IPS DF 6.9 (cell line): ENCODE data around the gene WFDC8.
"Not testable (repeated sequence)": the region's sequence is repeated elsewhere in the genome, so short reads cannot be mapped to it uniquely, and the experiment has no call there.

Experiments used
- DNase-seq: peaks from one replicate; pipeline ENCODE4 v3.0.0-alpha.2; 2013; ENCODE audit warnings: low read depth, low spot score
- H3K27ac ChIP-seq: one replicate; pipeline ENCODE4 v1.5.1; 2013; ENCODE audit warnings: low read length, control low read depth
- H3K27me3 ChIP-seq: 2 replicates; pipeline ENCODE4 v1.6.1; 2013; ENCODE audit warnings: mild to moderate bottlenecking, low read length; ENCODE audit not compliant: control insufficient read depth, insufficient read depth
- H3K36me3 ChIP-seq: 2 replicates; pipeline ENCODE4 v1.6.1; 2013; ENCODE audit warnings: low read length; ENCODE audit not compliant: control insufficient read depth, insufficient read depth
- H3K4me1 ChIP-seq: 2 replicates; pipeline ENCODE4 v1.6.1; 2013; ENCODE audit warnings: low read length; ENCODE audit not compliant: control insufficient read depth, insufficient read depth
- H3K4me3 ChIP-seq: 2 replicates; pipeline ENCODE4 v1.5.1; 2013; ENCODE audit warnings: mild to moderate bottlenecking, low read length
- H3K9me3 ChIP-seq: 2 replicates; pipeline ENCODE4 v1.6.1; 2013; ENCODE audit warnings: low read length, inconsistent platforms; ENCODE audit not compliant: control insufficient read depth, insufficient read depth
- WGBS: extraction: QIAGEN DNeasy Blood & Tissue Kit; methylation state at CpG from one replicate; pipeline ENCODE4 v1.1.7; 2013; ENCODE audit warnings: mixed read lengths, missing lambda C conversion rate; ENCODE audit not compliant: insufficient read length, insufficient coverage; 5-methylcytosine and 5-hydroxymethylcytosine counted together

The WFDC8 gene

DNA sequence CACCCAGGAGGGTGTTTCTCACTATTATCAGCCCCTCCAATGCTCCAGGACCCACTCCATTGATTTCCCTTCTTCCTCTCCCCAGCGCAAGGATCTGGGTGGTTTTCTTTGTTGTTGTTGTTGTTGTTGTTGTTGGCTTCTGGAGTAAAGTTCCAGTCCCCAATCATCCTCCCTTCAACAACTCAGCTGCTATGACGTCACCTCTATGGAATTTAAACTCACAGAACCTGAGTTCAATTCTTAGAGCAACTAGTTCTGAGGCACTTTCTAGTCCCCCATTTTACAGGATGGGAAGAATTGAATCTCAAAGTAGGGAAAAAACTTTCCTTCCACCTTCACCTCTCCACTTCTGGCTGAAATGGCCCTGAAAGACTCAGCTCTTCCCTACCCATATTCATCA is 9.7 kb upstream of the WFDC8 start:
- H3K4me1 ChIP-seq = no peaks in the 10 kb centered on the region
- WGBS = no CpG with 5 or more reads among the region's 2 CpGs
- H3K9me3 ChIP-seq = no peaks in the 10 kb centered on the region
- no peaks in the 10 kb centered on the region for H3K36me3 ChIP-seq
- no peak for DNase-seq
- no peaks in the 10 kb centered on the region for H3K27me3 ChIP-seq
- no peak overlapping the region for H3K27ac ChIP-seq
- no peak overlapping the region for H3K4me3 ChIP-seq

DNA sequence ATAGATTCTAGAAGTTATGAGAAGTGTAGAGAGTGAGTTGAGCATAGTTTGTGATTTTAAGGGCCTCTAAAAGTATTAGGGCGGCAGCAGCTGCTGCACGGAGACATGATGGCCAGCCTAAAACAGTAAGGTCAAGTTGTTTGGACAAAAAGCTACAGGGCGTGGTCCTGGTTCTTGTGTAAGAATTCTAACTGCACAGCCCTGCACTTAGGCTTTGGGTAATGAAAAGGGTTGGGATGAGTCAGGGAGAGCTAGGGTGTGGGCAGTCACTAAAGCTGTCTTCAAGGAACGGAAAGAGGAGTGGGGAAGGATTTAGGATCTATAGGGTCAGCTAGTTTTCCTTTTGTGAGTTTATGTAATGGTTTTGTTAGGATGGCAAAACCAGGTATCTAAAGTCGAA is 6.9 kb upstream of the WFDC8 start:
- H3K4me1 ChIP-seq, H3K27me3 ChIP-seq, H3K9me3 ChIP-seq, H3K36me3 ChIP-seq, H3K4me3 ChIP-seq, H3K27ac ChIP-seq, DNase-seq: not testable (repeated sequence)
- no CpG with 5 or more reads among the region's 5 CpGs for WGBS

GRCh38 chr20:45584294-45584693 is 5.2 kb upstream of the WFDC8 start:
- H3K4me3 ChIP-seq, H3K9me3 ChIP-seq, H3K36me3 ChIP-seq, H3K4me1 ChIP-seq, DNase-seq, H3K27me3 ChIP-seq, H3K27ac ChIP-seq: not testable (repeated sequence)
- no CpG with 5 or more reads among the region's 5 CpGs for WGBS

DNA sequence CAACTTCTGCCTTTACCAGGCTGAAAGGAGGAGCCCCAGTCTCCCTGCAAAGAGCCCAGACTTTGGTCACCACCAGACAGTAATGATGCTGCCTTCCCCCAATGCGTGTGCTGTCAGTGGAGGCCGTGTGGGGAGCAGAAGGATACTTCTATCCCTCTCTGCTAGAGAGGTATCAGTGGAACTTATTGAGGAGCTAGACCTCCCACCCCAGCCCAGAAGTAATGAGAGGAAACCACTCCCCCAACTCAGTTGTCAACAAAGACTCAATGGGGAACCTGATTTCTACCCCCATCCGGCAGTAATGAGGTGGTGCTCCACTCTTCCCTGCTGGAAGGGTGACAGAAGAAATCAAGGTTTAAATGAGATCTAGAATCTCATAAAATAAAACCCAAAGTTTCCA is 4.4 kb upstream of the WFDC8 start:
- Histone ChIP-seq H3K36me3 (no peaks in the 10 kb centered on the region), H3K4me3 (no peak overlapping the region), H3K27ac (no peak overlapping the region), H3K27me3 (no peaks in the 10 kb centered on the region), H3K4me1 (0 out of 2 replicates have a peak, but pooled peaks cover 3% of the 10 kb centered on the region), H3K9me3 (no peaks in the 10 kb centered on the region)
- WGBS = no CpG with 5 or more reads among the region's 3 CpGs
- no peak for DNase-seq

DNA sequence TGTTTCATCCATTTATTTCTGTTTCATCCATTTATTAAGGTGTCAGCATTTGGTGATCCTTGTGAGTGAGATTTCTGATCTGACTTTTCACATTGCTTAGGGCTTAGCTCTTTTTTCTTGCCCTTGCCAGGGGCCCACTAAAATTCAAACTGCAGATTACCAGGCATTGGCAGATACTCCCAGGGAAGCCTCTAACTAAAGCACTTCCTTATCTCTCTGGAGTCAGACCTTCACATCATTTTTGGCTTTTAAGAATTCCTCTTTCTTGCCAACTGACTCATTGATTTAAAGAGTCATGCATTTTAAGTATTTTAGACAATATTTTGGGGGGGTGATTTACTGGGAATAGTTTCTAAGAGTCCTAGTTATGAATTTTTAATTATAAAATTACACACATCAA is 2.6 kb upstream of the WFDC8 start:
- H3K36me3 ChIP-seq = no peaks in the 10 kb centered on the region
- no peak for DNase-seq
- H3K9me3 ChIP-seq = no peaks in the 10 kb centered on the region
- no peak overlapping the region for H3K27ac ChIP-seq
- H3K4me3 ChIP-seq = no peak overlapping the region
- 0 out of 2 replicates have a peak, but pooled peaks cover 5% of the 10 kb centered on the region for H3K4me1 ChIP-seq
- H3K27me3 ChIP-seq = no peaks in the 10 kb centered on the region

- WGBS = no CpG with 5 or more reads among the region's 1 CpG
- H3K27ac ChIP-seq = no peak overlapping the region
- no peaks in the 10 kb centered on the region for H3K27me3 ChIP-seq
- no peaks in the 10 kb centered on the region for H3K9me3 ChIP-seq
- peak; percentile 35 for DNase-seq
- no peaks in the 10 kb centered on the region for H3K36me3 ChIP-seq
- H3K4me1 ChIP-seq = peaks cover 4% of the 10 kb centered on the region; the same call in 1 of the 2 replicates
- no peak overlapping the region for H3K4me3 ChIP-seq
Measured at GRCh38 chr20:45578231-45578630, 853 bp downstream of the WFDC8 start.

DNA sequence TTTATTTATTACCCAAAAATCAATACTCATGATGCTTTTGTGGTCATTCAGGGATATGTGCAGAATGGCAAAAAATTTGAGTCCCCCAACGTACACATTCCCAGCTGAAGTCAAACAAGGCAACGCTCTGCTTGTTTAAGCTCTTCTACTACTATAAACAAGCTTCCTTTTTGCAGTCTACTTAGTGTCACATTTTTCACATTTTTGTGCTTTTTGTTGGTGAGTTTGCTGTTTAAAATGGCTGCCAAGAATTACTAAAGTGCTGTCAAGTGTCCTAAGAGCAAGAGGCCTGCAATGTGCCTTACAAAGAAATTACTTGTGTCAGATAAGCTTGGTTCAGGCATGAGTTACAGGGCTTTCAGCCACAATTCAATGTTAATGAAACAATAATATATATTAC is 2.1 kb downstream of the WFDC8 start:
- WGBS = no CpG with 5 or more reads among the region's 2 CpGs
- Histone ChIP-seq H3K27ac (no peak overlapping the region), H3K4me1 (peaks cover 3% of the 10 kb centered on the region; the same call in 1 of the 2 replicates), H3K4me3 (no peak overlapping the region), H3K27me3 (no peaks in the 10 kb centered on the region), H3K9me3 (no peaks in the 10 kb centered on the region), H3K36me3 (no peaks in the 10 kb centered on the region)
- no peak for DNase-seq

GRCh38 chr20:45575931-45576330 is 3.2 kb downstream of the WFDC8 start:
- WGBS = no CpG with 5 or more reads among the region's 3 CpGs
- peaks cover 3% of the 10 kb centered on the region; the same call in 1 of the 2 replicates for H3K4me1 ChIP-seq
- no peak overlapping the region for H3K27ac ChIP-seq
- no peak for DNase-seq
- H3K36me3 ChIP-seq = no peaks in the 10 kb centered on the region
- H3K4me3 ChIP-seq = no peak overlapping the region
- H3K27me3 ChIP-seq = no peaks in the 10 kb centered on the region
- no peaks in the 10 kb centered on the region for H3K9me3 ChIP-seq

DNA sequence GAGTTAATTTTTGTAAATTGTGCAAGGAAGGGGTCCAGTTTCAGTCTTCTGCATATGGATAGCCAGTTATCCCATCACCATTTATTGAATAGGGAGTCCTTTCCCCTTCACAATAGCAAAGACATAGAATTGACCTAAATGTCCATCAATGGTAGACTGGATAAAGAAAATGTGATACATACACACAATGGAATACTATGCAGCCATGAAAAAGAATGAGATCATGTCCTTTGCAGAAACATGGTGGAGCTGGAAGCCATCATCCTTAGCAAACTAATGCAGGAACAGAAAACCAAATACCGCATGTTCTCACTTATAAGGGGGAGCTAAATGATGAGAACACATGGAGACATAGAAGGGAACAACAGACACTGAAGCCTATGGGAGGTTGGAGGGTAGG is 9.4 kb downstream of the WFDC8 start:
- not testable (repeated sequence) for H3K4me1 ChIP-seq, H3K4me3 ChIP-seq, H3K27me3 ChIP-seq, H3K27ac ChIP-seq, H3K9me3 ChIP-seq, H3K36me3 ChIP-seq, DNase-seq
- WGBS = no CpG with 5 or more reads among the region's 1 CpG

- no CpG with 5 or more reads among the region's 2 CpGs for WGBS
- Histone ChIP-seq H3K27ac (no peak overlapping the region), H3K9me3 (no peaks in the 10 kb centered on the region), H3K36me3 (no peaks in the 10 kb centered on the region), H3K4me1 (no peaks in the 10 kb centered on the region), H3K4me3 (no peak overlapping the region), H3K27me3 (no peaks in the 10 kb centered on the region)
- no peak for DNase-seq
Measured at GRCh38 chr20:45564760-45565276, 14.3 kb downstream of the WFDC8 start.

DNA sequence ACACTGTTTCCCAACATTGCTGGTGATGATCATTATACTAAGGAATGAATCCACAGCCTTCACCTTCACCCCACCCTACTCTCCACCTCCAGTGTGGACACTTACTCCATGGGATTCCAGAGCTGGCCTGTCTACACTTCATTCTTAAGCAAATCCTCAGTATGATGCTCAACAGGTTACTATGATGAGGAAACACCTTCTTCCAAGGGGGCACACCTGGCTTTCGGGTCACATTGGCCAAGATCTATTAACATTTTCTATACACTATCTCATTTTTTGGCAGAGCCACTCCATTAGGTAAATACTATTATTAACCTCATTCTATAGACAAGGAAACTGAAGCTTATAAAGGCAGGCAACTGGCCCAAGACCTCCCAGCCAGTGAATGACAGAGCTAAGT is 23.9 kb downstream of the WFDC8 start:
- no peaks in the 10 kb centered on the region for H3K36me3 ChIP-seq
- no peaks in the 10 kb centered on the region for H3K27me3 ChIP-seq
- H3K27ac ChIP-seq = no peak overlapping the region
- no peaks in the 10 kb centered on the region for H3K4me1 ChIP-seq
- no peaks in the 10 kb centered on the region for H3K9me3 ChIP-seq
- no CpG with 5 or more reads among the region's 1 CpG for WGBS
- H3K4me3 ChIP-seq = no peak overlapping the region
- DNase-seq = no peak
